ENCODE measurements around the gene TENM3.

The TENM3 gene

DNA sequence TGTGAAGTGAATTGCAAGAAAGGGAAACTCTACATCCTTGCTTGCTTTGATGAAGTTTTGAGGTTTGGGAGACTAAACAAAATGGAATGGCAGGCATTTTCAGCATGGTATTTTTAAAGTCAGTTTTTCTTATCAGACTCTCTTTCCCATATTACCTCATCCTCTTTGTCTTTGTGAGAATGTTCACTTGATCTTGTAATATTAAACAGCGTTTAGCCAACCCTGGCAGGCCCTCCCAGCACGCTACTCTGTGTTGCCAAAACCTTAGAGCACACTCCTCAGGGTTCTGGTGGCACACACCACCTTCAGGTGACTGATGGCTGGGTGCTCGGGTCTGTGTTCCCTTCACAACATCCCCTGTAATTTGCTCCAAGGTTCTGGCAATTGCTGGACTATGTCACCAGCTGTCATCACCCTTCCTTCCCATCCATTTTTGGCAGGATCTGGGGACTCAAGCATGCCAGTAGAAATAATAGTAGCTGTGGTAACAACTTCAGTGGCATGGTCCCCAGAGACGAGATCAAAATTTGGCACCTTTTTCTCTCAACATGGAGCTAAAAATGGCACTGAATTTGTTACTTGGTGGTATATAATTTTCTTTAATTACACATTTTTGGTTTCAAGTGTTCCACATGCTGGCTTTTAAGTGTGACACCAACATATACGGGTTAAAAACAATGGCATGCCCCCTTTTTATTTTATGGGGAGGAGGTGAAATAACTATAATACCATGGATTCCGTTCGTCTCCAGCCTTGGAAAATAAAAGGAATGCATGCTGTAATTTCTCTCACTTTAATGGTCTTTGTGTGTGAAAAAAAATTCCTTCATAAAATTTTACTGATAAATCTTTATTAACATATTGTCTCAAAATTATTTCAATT lies 400.8 kb downstream of the TENM3 start:
- no peak for DNase-seq

DNA sequence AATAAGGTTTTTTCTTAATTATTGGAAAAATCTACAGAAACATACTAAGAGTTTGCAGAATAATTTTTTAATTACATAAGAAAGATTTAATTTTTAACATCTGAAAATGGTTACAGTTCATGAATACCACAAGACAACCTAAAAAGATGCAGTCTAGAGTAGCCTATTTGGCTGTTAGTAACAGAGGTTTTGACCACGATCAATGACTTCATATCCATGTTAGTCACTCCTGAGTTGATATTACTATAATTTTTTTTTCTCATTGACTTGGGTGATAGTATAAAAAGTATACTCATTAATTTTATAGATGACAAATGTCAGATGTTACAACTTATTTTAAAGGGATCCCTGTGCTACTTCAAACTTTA lies 401.5 kb downstream of the TENM3 start:
- DNase-seq, result no peak

DNA sequence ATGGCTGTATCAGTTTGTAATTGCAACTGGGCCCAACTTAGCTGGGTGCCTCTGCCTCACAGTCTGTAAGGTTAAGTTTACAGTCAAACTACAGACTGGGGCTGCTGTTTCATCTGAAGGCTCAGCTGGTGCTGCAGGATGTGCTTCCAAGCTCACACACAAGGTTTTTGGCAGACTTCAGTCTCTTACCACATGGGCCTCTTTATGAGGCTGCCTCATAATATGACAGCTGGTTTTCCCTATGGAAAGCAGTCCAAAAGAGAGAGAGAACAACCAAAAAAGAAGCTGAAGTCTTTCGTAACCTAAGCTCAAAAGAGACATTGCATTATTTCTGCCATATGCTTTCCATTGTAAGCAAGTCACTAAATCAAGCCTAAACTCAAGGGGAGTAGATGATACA lies 402.3 kb downstream of the TENM3 start:
- no peak for DNase-seq

DNA sequence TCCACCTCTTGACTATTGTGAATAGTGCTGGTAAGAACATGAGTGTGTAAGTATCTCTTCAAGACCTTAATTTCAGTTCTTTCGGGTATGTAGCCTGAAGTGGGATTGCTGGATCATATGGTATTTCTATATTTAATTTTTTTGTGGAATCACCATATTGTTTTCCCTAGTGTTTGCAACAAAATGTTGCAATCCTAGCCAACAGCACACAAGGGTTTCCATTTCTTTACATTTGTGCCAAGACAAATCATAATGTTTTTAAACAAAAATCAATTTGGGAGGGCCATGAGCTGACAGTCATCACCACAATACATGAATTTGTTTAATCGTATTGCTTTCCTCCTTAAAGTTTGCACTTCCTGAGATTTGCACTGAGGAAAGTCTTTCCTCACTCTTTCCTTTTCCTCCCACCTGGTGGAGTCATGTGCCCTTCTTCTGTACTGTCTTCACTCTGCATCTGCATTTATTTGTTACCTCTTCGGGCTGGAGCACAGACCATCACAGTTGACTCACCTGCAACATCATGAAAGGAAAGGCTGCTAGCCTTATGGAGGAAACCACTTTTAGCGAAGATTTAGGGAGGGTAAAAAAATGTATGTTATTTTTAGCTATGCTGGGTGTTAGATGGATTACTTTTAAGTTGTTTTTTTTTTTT lies 404.6 kb downstream of the TENM3 start:
- DNase-seq, result no peak

DNA sequence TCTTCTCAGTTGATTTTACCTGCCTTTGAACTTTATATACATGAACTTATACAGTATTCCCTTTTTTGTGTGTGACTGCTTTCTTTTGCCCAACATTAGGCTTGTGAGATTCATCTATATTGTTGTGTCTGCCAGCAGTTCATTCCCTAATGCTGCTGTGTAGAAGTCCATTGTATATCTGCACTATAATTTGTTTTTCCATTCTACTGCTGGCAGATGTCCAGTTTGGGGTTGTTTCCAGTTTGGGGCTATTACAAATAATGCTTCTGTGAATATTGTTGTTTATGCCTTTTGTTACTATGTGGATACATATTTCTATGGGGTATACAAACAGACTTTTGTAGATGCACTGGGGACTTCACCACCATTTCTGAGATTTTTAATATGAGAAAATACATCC lies 405.6 kb downstream of the TENM3 start:
- no peak for DNase-seq

DNA sequence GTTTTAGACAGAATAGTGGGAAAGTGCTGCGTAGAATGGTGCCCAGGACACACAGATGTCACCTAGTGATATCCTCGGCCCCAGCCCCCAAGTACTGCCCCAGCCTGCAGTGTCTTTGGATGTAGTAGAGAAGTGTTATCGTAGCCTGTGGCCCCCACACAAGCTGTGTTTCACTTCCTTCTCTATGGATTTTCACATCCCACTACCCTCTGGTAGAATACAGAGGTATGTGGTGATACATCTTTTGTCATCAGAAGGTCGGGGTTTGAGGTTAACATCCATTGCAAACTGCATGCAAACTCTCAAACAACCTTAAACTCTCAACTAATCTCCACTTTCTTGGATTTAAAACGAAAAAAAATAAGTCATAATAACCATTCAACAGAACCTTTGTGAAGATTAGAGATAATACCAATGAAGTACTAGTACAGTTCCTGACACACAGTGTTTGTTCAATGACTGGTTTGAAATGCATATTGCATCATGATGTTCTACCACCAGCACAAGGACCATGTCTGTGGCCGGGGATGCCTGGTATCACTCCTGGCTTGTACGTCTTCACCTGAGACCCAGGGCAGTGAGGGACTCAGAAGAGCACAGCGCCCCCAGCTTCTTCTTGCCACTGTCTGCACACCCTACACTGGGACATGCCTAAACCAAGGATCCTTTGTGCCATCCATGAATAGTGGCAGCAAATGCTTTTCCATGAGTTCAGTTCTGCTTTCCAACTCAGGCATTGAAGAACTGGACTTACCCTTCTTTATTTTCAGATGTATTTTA lies 406.7 kb downstream of the TENM3 start:
- no peak for DNase-seq

DNA sequence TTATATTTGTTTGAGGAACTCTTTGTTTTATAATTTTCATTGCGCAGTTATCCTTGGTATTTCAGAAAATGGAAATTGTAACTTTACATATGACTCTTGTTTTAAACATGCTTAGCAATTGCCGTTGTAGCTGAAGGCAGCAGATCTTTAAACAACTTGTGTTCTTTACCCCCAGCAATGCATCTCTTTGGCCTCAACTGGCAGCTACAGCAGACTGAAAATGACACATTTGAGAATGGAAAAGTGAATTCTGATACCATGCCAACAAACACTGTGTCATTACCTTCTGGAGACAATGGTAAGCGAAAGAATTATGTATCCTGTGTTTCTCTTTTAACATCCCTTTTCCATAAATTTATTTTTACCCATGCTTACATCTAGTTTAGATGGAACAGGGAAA lies 410.4 kb downstream of the TENM3 start:
- no peak for DNase-seq

DNA sequence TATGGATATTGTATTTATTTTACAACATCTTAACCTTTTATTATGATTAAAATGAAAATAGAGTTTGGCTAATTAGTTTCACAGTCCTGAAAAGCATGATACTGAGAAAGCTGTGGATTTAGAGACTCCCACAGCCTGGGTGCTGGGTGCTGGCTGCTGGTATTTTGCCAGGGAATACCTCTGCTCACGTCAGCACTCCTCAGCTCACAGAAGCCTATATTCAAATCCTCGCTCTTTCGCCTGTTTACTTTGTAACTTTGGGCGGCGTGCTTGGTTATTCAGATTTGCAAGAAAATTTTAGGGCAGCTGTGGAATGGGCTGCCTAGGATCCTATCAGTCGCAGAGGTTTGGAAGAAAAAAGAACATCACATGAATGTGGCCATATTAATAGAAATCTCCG lies 412.1 kb downstream of the TENM3 start:
- DNase-seq, result no peak

DNA sequence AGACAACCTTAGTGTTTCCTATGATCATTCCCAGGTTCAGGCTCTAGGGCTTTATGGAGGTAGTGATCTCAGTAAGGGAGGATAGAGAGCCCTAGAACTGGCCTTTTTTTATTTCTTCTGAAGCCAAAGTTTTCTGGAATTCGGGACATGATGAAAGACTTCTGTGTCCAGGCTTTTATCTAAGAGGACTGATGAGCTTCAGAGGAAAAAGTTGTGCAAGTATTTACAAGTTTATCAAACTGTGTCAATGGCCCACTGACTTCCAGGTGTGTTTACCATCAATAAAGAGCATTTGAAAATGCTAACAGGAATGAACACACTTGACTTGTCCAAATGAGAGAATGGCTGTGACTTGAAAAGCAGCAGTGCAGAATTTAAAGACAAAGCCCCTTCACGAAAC lies 419.3 kb downstream of the TENM3 start:
- DNase-seq, result no peak

DNA sequence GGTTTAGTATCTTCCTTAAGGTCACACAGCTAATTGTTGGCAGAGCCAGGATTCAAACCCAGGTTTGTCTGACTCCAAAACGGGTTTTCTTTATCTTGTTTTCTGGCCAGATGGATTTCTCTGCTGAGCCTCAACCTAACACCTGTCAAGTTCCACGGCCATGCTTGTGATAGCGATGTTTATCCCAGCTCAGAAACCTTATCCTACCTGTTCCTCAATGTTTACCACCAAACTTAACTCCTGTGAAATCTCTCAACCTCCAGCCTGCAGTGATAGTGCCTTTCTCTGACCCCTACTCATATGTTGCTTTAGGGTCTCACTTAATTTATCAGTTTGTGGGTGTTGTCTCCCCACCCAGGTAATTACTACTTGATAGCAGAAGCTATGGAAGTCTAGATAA lies 428.0 kb downstream of the TENM3 start:
- no peak for DNase-seq

DNA sequence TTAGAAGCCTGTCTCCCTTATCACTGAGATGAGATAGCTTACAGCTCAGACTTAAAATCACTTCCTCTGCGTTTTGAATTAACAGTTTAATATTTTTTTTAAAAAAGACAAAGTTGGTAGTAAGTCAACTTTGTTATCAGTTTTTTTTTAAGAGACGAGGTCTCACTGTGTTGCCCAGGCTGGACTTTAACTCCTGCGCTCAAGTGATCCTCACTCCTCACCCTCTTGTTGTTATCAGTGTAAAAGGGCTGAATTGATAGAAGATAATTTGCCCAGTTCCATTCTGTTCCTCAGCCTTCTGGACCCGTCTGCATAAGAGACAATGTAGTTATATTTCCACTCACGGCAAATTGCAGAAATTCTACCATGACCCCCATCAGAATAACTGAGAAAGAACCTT lies 428.5 kb downstream of the TENM3 start:
- DNase-seq, result no peak

DNA sequence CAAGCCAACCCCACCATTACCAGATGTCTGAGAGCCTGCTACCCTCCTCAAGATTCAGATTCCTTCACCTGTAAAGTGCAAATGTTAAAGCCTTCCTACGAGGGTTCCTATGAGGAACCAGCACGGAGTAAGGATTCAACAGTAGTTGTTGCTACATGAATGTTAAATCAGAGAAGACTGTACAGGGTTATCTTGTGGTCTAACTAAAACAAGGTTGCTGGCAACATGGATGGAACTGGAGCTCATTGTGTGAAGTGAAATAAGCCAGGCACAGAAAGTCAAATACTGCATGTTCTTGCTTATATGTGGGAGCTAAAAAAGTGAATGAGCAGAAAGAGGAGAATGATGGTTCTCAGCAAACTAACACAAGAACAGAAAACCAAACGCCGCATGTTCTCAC lies 435.4 kb downstream of the TENM3 start:
- DNase-seq, result no peak

DNA sequence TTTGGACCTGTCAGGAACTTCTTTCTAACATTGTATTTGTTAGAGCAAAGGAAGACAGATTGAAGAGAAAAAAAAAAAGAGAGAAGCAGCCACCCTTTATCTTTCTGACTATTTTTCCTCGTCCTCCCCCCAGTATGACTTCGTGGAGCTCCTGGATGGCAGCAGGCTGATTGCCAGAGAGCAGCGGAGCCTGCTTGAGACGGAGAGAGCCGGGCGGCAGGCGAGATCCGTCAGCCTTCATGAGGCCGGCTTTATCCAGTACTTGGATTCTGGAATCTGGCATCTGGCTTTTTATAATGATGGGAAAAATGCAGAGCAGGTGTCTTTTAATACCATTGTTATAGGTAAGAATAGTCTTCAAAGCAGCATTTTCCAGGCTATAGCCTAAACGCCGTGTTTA lies 436.3 kb downstream of the TENM3 start:
- no peak for DNase-seq

DNA sequence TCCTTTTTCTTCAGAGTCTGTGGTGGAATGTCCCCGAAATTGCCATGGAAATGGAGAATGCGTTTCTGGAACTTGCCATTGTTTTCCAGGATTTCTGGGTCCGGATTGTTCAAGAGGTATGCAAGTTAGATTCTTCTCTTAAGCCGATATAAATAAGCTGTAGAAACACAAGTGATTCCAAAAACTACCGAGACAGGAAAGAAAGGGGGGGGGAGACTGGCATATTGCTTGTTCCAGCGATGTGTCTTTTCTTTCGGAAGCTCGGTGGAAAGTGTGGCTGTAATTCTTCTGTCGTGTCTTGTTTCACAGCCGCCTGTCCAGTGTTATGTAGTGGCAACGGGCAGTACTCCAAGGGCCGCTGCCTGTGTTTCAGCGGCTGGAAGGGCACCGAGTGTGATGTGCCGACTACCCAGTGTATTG lies 437.0 kb downstream of the TENM3 start:
- DNase-seq, result no peak

DNA sequence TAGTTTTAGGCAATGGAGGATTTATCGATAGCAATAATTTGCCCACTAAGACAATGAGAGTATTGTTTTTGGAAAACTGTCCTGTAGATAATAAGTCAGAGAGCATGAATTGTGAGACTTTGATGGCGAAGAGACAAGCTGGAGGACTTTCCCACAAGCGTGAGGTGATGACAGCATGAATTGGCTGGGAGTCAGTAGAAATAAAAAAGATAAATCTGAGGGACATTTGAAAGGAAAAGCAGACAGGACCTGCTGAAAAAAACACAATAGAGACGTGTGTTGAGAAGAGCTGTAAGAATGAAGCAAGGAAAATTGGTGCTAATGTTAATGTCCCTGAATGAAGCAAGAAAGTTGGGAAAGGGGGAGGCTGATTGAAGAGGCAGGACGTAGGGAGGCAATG lies 440.5 kb downstream of the TENM3 start:
- DNase-seq, result no peak

DNA sequence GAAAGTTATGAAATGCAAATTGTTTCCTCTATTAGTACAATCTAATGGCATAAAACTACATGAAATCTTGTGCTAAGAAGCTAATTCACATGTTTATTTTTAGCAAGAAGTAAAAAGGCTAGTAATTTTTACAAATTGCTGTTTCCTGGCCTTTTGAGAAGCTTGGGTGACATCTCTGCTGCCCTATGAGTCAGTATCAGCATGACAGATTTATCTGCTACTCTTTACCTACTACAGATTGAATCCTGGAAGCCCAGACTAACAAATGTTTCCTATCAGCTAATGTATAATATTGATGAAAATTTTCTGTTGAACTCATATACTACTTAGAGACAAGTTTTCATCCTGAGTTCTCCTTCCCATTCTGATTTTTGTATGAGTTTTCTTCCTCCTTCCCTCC lies 441.6 kb downstream of the TENM3 start:
- DNase-seq, result no peak

DNA sequence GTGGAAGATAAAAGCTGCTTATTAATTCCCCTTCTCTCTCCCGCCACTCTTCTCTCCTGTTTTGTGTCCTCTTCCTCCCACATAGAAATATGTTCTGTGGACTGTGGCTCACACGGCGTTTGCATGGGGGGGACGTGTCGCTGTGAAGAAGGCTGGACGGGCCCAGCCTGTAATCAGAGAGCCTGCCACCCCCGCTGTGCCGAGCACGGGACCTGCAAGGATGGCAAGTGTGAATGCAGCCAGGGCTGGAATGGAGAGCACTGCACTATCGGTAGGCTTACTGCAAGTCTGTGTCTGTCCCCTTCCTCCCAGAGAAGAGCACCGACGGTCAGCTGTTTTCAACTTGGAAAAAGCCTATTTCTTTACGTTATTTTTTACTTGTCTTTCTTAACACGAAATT lies 444.9 kb downstream of the TENM3 start:
- no peak for DNase-seq

DNA sequence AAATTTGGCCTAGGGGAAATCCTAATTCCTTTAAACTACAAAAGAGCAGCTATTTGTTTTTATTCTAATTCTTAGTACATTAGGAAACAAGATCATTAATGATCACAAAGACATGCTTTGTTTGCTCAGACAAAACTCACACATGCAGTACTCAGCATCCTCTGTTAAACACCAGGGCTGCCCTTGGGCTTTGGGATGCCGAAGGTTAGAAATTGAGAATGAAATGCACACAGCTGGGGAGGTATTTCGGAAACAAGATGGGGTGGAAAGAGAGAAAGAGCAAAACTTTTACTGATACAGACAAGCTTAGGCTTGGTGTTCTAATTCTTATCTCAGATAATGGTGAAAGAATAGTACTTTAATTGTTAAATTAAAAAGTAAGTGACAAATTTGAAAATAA lies 451.3 kb downstream of the TENM3 start:
- DNase-seq, result no peak

DNA sequence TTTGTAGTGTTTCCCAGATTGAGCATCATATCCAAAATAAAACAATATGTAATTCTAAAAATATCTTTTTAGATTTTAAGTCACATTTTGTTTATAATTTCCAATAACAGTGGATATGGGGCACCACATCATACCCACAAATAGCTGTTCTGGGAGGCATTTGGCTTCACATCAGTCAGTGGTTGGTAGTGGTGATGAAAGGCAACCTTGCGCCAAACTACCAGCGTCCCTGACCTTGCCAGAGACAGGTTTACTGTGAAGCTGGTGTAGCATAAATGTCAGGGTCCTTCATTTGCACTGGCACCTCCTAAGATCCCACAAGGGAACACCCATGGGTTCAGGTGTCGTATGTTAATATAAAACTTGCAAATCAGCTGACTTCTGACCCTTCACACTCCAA lies 451.8 kb downstream of the TENM3 start:
- DNase-seq, result no peak

DNA sequence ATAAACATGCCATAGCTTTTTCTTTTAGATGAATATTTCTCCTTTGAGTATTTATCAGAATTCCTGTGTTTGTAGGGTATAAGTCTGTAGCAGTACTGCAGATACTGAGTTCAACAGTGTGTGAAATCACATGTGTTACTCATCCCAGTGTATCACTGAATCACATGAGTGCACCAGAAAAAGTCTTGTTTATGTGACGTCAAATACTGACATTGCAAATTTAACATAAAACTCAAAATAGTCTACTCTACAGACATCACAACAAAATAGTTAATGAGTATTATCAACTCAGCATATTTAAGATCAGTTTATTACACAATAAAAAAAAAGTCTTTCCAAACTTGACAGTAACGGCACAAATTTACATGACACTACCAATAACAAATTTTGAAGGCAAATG lies 452.6 kb downstream of the TENM3 start:
- DNase-seq, result no peak

DNA sequence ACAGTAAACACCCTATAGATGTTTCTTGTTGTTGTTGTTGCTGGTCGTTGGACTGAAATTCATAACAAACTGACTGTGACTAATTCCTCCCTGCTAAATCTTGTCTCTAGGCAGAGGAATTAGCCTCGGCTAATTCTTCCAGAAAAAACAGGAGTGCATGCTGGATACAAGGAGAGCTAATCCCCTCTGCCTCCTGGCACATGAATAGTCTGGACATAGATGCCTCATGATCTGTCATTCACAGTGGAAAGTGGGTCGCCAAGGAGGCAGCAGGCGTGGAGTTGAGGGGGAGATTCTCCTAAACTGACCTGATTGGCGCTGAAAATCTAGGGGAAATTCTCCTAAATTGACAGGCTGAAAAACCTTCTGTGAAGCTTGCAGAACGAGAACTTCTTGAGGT lies 453.9 kb downstream of the TENM3 start:
- DNase-seq, result no peak

DNA sequence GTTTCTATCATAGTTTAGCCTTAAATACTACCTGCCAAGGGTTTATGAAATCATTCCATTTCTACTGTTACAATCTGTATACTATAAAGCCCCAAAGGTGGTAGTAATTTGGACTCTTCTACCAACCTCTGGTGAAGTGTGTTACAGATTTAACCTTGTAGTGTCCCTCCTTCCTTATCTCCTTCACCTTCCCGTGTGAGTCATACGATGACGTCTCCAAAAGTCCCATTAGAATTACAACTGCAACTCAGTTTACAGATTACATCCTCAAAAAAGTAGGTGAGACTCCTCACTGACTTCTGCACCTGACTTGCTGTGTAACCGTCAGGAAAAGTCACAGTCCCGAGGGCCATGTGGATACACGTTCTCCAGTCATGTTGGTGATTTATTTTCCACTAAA lies 455.0 kb downstream of the TENM3 start:
- DNase-seq, result no peak

DNA sequence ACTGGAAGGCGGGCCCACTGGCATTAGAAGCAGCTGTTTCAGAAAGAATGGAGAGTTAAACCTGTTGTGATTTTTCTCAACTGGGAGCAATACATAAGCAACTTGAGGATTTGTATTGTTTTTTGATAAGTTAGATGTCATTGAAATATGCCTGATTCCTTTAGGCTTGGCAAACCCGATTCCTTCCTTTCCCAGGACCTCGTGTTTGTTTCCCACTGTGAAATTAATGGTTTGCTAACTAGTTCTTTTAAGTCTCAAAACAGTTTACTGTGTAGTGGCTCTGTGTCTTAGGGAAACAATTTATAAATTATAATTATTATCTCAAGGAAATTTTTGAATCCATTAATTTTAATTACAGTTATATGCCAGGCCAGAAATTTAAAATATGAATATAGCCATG lies 456.0 kb downstream of the TENM3 start:
- DNase-seq, result no peak

DNA sequence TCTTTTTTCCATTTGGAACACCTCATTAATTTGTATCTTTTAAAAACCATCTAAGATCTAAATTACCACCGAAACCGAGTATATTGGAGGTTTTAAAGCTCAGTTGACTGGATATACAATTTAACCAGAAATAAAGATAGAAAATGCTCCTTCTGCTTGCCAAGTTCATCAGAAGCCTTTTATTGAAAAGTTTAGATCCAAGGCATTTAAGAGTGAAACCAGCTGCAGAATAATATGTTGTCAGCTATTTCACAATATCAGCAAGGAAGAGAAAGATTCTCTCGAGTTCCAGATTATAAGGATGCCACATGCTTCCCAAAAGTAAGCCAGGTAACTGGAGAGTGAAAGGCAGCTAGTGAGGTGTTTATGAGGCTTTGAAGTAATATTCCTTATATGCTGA lies 456.6 kb downstream of the TENM3 start:
- DNase-seq, result no peak
